Fibroblast of lung (primary cell): ENCODE data around the gene OR51S1.

ENCODE experiments used
- EZH2 ChIP-seq: IDR thresholded peaks from 2 replicates; pipeline ENCODE4 v1.5.1; 2012; ENCODE audit warnings: low read length, control low read depth, mild to moderate bottlenecking; ENCODE audit errors: missing control alignments
- TF ChIP-seq, protein P1 (sequence below), 2 donors: IDR thresholded peaks in 1 of 2; conservative IDR thresholded peaks in 1 of 2; 1 replicate in 1 of 2; 2 replicates in 1 of 2; pipeline ENCODE4 v1.5.1; 2011 to 2012; ENCODE audit warnings: low read length in 2 of 2, control low read depth in 1 of 2, inconsistent platforms in 1 of 2, low read depth in 1 of 2, mild to moderate bottlenecking in 1 of 2

DNA sequence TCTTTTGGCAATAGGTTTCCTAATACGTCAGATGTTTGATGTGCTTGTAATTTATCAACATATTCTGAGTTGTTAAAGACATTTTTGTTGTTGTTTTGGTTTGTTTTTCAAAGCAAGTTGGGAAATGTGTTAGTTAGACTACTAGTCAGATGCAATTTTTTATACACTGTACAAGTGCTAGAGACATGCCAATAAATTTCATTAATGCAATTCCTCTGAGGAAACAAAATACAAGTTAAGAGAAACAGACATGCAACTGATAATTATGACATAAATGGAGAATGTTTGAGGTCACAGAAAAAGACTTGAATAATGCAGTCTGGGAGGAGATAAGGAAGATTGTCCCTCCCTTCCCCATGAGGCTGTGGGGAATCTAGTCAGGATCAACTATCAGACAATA lies 38.6 kb upstream of the OR51S1 start:
- TF ChIP-seq, protein P1, sequence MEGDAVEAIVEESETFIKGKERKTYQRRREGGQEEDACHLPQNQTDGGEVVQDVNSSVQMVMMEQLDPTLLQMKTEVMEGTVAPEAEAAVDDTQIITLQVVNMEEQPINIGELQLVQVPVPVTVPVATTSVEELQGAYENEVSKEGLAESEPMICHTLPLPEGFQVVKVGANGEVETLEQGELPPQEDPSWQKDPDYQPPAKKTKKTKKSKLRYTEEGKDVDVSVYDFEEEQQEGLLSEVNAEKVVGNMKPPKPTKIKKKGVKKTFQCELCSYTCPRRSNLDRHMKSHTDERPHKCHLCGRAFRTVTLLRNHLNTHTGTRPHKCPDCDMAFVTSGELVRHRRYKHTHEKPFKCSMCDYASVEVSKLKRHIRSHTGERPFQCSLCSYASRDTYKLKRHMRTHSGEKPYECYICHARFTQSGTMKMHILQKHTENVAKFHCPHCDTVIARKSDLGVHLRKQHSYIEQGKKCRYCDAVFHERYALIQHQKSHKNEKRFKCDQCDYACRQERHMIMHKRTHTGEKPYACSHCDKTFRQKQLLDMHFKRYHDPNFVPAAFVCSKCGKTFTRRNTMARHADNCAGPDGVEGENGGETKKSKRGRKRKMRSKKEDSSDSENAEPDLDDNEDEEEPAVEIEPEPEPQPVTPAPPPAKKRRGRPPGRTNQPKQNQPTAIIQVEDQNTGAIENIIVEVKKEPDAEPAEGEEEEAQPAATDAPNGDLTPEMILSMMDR (conservative IDR thresholded peaks at IDR 0.05 in 1 of 2, IDR thresholded peaks at IDR 0.05 in 1 of 2; ENCODE audit: low read depth in 1 of 2, low read length in 2 of 2): no peak
- TF ChIP-seq EZH2: no peak
